Smooth muscle cell (in vitro differentiated cells): ENCODE measurements around the gene ZNF208. TPM values are rescaled to one million over a fixed set of nuclear protein-coding genes. Genes with fewer than 3 reads are reported as not detected.
"Not testable (repeated sequence)": the region's sequence is repeated elsewhere in the genome, so short reads cannot be mapped to it uniquely, and the experiment has no call there.

Source experiments
- DNase-seq: peaks from one replicate; lab custom pipeline; 2025; ENCODE audit not compliant: unreplicated experiment; lab: John Stamatoyannopoulos, UW
- H2AFZ ChIP-seq: fragments of 200-600 bp; sonication (generic); 2 replicates; pipeline ENCODE4 v1.6.0; 2016; ENCODE audit warnings: antibody characterized with exemption, low read depth, mild to moderate bottlenecking
- H3F3A ChIP-seq: fragments of 200-600 bp; sonication (generic); 2 replicates; pipeline ENCODE4 v1.6.0; 2017; ENCODE audit warnings: antibody characterized with exemption, low read depth
- H3K27ac ChIP-seq: fragments of 200-600 bp; sonication (generic); 2 replicates; pipeline ENCODE4 v1.5.1; 2016; ENCODE audit warnings: low read depth, mild to moderate bottlenecking
- H3K27me3 ChIP-seq: fragments of 200-600 bp; sonication (generic); 2 replicates; pipeline ENCODE4 v1.6.1; 2016; ENCODE audit warnings: low read depth, mild to moderate bottlenecking
- H3K36me3 ChIP-seq: fragments of 200-600 bp; sonication (generic); 2 replicates; pipeline ENCODE4 v1.5.1; 2016; ENCODE audit warnings: low read depth
- H3K4me1 ChIP-seq: fragments of 200-600 bp; sonication (generic); 2 replicates; pipeline ENCODE4 v1.5.1; 2016; ENCODE audit warnings: low read depth
- H3K4me2 ChIP-seq: fragments of 200-600 bp; sonication (generic); 2 replicates; pipeline ENCODE4 v1.6.0; 2016; ENCODE audit warnings: mild to moderate bottlenecking
- H3K4me3 ChIP-seq: fragments of 200-600 bp; sonication (generic); 2 replicates; pipeline ENCODE4 v1.5.1; 2016; ENCODE audit warnings: mild to moderate bottlenecking
- H3K79me2 ChIP-seq: fragments of 200-600 bp; sonication (generic); 2 replicates; pipeline ENCODE4 v1.6.0; 2016; ENCODE audit warnings: low read depth, mild to moderate bottlenecking
- H3K9ac ChIP-seq: fragments of 200-600 bp; sonication (generic); 2 replicates; pipeline ENCODE4 v1.6.0; 2016; ENCODE audit warnings: low read depth
- H3K9me3 ChIP-seq: fragments of 200-600 bp; sonication (generic); replicated peaks from 2 replicates; pipeline ENCODE4 v1.5.1; 2016; ENCODE audit warnings: low read depth
- H4K20me1 ChIP-seq: fragments of 200-600 bp; sonication (generic); 2 replicates; pipeline ENCODE4 v1.6.0; 2016; ENCODE audit warnings: low read depth
- WGBS: methylation state at CpG from one replicate; pipeline ENCODE4 v1.1.7; 2016; ENCODE audit warnings: low lambda C conversion rate; 5-methylcytosine and 5-hydroxymethylcytosine counted together
- polyA plus RNA-seq: library from polyadenylated mRNA; unstranded; fragments of >200 nt; fragmentation: Nextera tagmentation; extraction: Ambion mirVana; gene quantifications from 2 replicates; pipeline ENCODE4 v1.2.1, GENCODE V29; 2016
- total RNA-seq: library from RNA; depleted of rRNA; stranded (reverse); fragments of >200 nt; gene quantifications from 2 replicates; pipeline ENCODE4 v1.2.3, GENCODE V29; 2014
- TF ChIP-seq, protein P1 (sequence below): fragments of 200-600 bp; sonication (generic); IDR thresholded peaks from 2 replicates; pipeline ENCODE4 v1.5.1; 2017; ENCODE audit warnings: borderline replicate concordance, mild to moderate bottlenecking, antibody characterized with exemption; ENCODE audit not compliant: insufficient read depth, poor library complexity, severe bottlenecking

ZNF208 gene
- total and polyA plus RNA-seq, 2 experiments from 2014 or later = not detected

DNA sequence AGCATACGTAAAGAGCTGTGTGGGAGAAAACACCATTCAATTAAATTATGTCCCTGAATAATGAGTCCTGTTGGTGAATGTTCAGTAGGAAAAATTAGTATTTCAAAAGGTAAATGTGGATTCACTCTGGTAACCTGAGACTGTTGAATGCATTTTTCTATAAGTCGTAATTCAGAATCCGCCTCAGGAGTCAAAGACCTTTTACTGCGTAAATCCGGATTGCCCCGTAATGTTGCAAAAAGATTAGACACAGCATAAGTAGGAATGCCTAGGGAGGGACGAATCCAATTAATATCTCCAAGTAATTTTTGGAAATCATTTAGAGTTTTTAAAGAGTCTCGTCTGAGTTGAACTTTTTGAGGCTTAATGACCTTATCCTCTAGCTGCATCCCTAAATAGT lies 126.0 kb downstream of the ZNF208 start:
- not testable (repeated sequence) for H3K79me2 ChIP-seq, H3F3A ChIP-seq, H3K9me3 ChIP-seq, H3K4me2 ChIP-seq, H3K27me3 ChIP-seq, H3K4me3 ChIP-seq, DNase-seq, H3K9ac ChIP-seq, H3K27ac ChIP-seq, H3K4me1 ChIP-seq, H4K20me1 ChIP-seq, H3K36me3 ChIP-seq, H2AFZ ChIP-seq
- 89% methylated on average over 8 of the region's 8 CpGs for WGBS

DNA sequence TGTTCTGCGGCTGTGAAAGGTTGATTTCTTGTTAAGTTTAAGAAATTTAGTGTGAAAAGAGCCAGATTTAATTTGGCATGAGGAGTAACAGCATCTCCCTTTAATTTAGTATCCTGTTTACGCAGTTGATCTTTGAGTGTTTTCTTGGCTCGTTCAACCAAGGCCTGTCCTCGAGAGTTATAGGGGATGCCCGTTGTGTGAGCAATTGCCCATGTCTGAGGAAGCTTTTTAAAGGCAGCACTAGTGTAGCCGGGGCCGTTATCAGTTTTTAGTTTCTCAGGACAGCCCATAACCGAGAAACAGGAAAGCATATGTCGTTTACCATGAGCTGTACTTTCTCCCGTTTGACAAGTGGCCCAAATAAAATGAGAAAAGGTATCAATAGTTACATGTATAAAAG lies 127.2 kb downstream of the ZNF208 start:
- 82% methylated on average over 10 of the region's 10 CpGs for WGBS
- DNase-seq = no peak

More for the DNA sequence above, 127.2 kb downstream of the ZNF208 start:
- Histone ChIP-seq H3K9ac (no peak overlapping the region), H2AFZ (no peak overlapping the region), H3K27ac (no peak overlapping the region), H3K79me2 (no peaks in the 10 kb centered on the region), H3F3A (no peaks in the 10 kb centered on the region), H3K4me1 (no peaks in the 10 kb centered on the region), H3K36me3 (no peaks in the 10 kb centered on the region), H3K27me3 (no peaks in the 10 kb centered on the region), H3K9me3 (peaks cover 3% of the 10 kb centered on the region), H3K4me2 (no peak overlapping the region), H3K4me3 (no peak overlapping the region), H4K20me1 (no peaks in the 10 kb centered on the region)
- TF ChIP-seq, protein P1, sequence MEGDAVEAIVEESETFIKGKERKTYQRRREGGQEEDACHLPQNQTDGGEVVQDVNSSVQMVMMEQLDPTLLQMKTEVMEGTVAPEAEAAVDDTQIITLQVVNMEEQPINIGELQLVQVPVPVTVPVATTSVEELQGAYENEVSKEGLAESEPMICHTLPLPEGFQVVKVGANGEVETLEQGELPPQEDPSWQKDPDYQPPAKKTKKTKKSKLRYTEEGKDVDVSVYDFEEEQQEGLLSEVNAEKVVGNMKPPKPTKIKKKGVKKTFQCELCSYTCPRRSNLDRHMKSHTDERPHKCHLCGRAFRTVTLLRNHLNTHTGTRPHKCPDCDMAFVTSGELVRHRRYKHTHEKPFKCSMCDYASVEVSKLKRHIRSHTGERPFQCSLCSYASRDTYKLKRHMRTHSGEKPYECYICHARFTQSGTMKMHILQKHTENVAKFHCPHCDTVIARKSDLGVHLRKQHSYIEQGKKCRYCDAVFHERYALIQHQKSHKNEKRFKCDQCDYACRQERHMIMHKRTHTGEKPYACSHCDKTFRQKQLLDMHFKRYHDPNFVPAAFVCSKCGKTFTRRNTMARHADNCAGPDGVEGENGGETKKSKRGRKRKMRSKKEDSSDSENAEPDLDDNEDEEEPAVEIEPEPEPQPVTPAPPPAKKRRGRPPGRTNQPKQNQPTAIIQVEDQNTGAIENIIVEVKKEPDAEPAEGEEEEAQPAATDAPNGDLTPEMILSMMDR = no peak

Other genes starting within 250 kb of the ZNF208 start
- gene ZNF100, start 243.4 kb downstream of the ZNF208 start, total RNA-seq = 5.7 and 11.0 TPM in 2 replicates
- 1.5 and 2.5 TPM in 2 replicates for gene ZNF100, start 243.4 kb downstream of the ZNF208 start, polyA plus RNA-seq
- 16.4 and 19.5 TPM in 2 replicates for gene ZNF43, start 174.8 kb downstream of the ZNF208 start, total RNA-seq
- gene ZNF43, start 174.8 kb downstream of the ZNF208 start, polyA plus RNA-seq = 5.1 and 7.2 TPM in 2 replicates
- gene ZNF257, start 41.5 kb upstream of the ZNF208 start, total RNA-seq = not detected in 2 replicates
- not detected in 2 replicates for gene ZNF257, start 41.5 kb upstream of the ZNF208 start, polyA plus RNA-seq
- gene ZNF676, start 186.0 kb upstream of the ZNF208 start, total RNA-seq = not detected in 2 replicates
- not detected in 2 replicates for gene ZNF676, start 186.0 kb upstream of the ZNF208 start, polyA plus RNA-seq